Right lobe of liver (tissue), 6 donors: Measurements from ENCODE around the gene OPHN1. TPM values are rescaled to one million over a fixed set of nuclear protein-coding genes. Genes with fewer than 3 reads are reported as not detected.

Experiments
- ATAC-seq, 4 donors: fragments of 200-7000 bp; cut with Tn5 transposase; one replicate each; pipeline ENCODE4 v1.9.1; 2020; ENCODE audit warnings: mild to moderate bottlenecking in 4 of 4, moderate library complexity in 4 of 4
- DNase-seq, 3 donors: peaks; one replicate each; pipeline ENCODE4 v3.0.0-alpha.2; 2020
- H3K27ac ChIP-seq, 3 donors: fragments of 200-600 bp; one replicate each; pipeline ENCODE4 v1.8.0; 2022
- H3K27me3 ChIP-seq, 2 donors: fragments of 200-600 bp; one replicate each; pipeline ENCODE4 v1.8.0; 2022
- H3K36me3 ChIP-seq, 4 donors: fragments of 200-600 bp; sonication (generic) in 1 of 4; one replicate each; pipeline versions ENCODE4 v1.5.1 to v1.8.0; 2017 to 2022; ENCODE audit warnings: control low read depth in 1 of 4
- H3K4me1 ChIP-seq, 4 donors: fragments of 200-600 bp; sonication (generic) in 1 of 4; one replicate each; pipeline versions ENCODE4 v1.5.1 to v1.8.0; 2017 to 2022; ENCODE audit warnings: control low read depth in 1 of 4
- H3K4me3 ChIP-seq, 3 donors: fragments of 200-600 bp; one replicate each; pipeline ENCODE4 v1.8.0; 2022
- H3K9me3 ChIP-seq, 4 donors: fragments of 200-600 bp; sonication (generic) in 1 of 4; one replicate each; pipeline versions ENCODE4 v1.5.1 to v1.8.0; 2017 to 2022; ENCODE audit warnings: control low read depth in 1 of 4
- CTCF ChIP-seq, 4 donors: fragments of 200-600 bp in 3 of 4; fragments of 450-650 bp in 1 of 4; IDR thresholded peaks; one replicate each; pipeline versions ENCODE4 v1.5.1 to v1.8.0; 2016 to 2022; ENCODE audit warnings: antibody characterized with exemption in 4 of 4, mild to moderate bottlenecking in 2 of 4
- POLR2A ChIP-seq: fragments of 450-650 bp; IDR thresholded peaks from one replicate; pipeline ENCODE4 v1.6.1; 2017; ENCODE audit warnings: antibody characterized with exemption, mild to moderate bottlenecking
- WGBS: methylation state at CpG from one replicate; pipeline ENCODE4 v1.1.6; 2018; ENCODE audit warnings: low coverage, low lambda C conversion rate; ENCODE audit not compliant: insufficient coverage; ENCODE audit errors: missing lambda C conversion rate; 5-methylcytosine and 5-hydroxymethylcytosine counted together
- intact Hi-C, 2 donors: fragments of 100-400 bp; cut with DNase I; formaldehyde crosslinking; loops; one replicate each; pipeline versions ENCODE4 v1.11.2 to v1.14.1; 2022
- total RNA-seq, 6 experiments: library from RNA; depleted of rRNA in 2 of 6; stranded (reverse); fragments of >200 nt in 2 of 6; fragmentation: NEBNext Ultra II Directional in 3 of 6; extraction: Animal tissue kit (Norgen Biotek cat#: 25700) in 3 of 6; gene quantifications; one replicate each; pipeline versions ENCODE4 v1.1.0 to v1.2.4, GENCODE V29; 2016 to 2023
- donor health status: DM: no; HTN: yes; CAD: no.
- donor health status: DM: no; HTN: no; CAD: no.
- donor health status: DM: no; HTN: no; CAD: no.
- donor health status: DM: no; HTN: yes; CAD: no.
- donor health status: DM: no; HTN: yes; CAD: no.

The OPHN1 gene
- total RNA-seq, 6 experiments from 2014 or later, result 0.47 to 1.2 (median 0.81) TPM

- Histone ChIP-seq H3K36me3 (no peaks in the 10 kb centered on the region), H3K9me3 (no peaks in the 10 kb centered on the region), H3K27ac (no peak overlapping the region), H3K27me3 (no peaks in the 10 kb centered on the region), H3K4me1 (no peaks in the 10 kb centered on the region), H3K4me3 (no peak overlapping the region)
- WGBS, result 22% methylated on average over 1 of the region's 2 CpGs
- no peak for DNase-seq
- ATAC-seq, result no peak
- TF ChIP-seq CTCF (IDR thresholded peaks at IDR 0.05), result no peak
- TF ChIP-seq POLR2A, result no peak
- intact Hi-C loops, result no loop called here
Measured at GRCh38 chrX:68060506-68061205, 372.6 kb downstream of the OPHN1 start.

GRCh38 chrX:68059469-68059868 is 373.8 kb downstream of the OPHN1 start:
- ATAC-seq (no peak), DNase-seq (no peak)
- intact Hi-C loops, result no loop called here
- Histone ChIP-seq H3K4me3 (no peak overlapping the region), H3K27me3 (no peaks in the 10 kb centered on the region), H3K9me3 (no peaks in the 10 kb centered on the region), H3K27ac (no peak overlapping the region), H3K36me3 (no peaks in the 10 kb centered on the region), H3K4me1 (no peaks in the 10 kb centered on the region)
- TF ChIP-seq CTCF (IDR thresholded peaks at IDR 0.05) (no peak), POLR2A (no peak)
- 93% methylated on average over 1 of the region's 1 CpG for WGBS

GRCh38 chrX:68049466-68049865 is 383.8 kb downstream of the OPHN1 start:
- DNase-seq, result no peak
- Histone ChIP-seq H3K27ac (no peak overlapping the region), H3K9me3 (no peaks in the 10 kb centered on the region), H3K36me3 (no peaks in the 10 kb centered on the region), H3K4me3 (no peak overlapping the region), H3K27me3 (no peaks in the 10 kb centered on the region), H3K4me1 (no peaks in the 10 kb centered on the region)
- no peak for ATAC-seq
- intact Hi-C loops, result no loop called here
- TF ChIP-seq CTCF (IDR thresholded peaks at IDR 0.05), result no peak
- TF ChIP-seq POLR2A, result no peak
- 61% methylated on average over 3 of the region's 3 CpGs for WGBS

- H3K27me3 ChIP-seq, result no peaks in the 10 kb centered on the region
- no peak for ATAC-seq
- no peaks in the 10 kb centered on the region for H3K9me3 ChIP-seq
- intact Hi-C loops, result no loop called here
- TF ChIP-seq CTCF (IDR thresholded peaks at IDR 0.05) (no peak), POLR2A (no peak)
- WGBS, result 71% methylated on average over 1 of the region's 1 CpG
- no peak for DNase-seq
- no peaks in the 10 kb centered on the region for H3K4me1 ChIP-seq
- H3K27ac ChIP-seq, result no peak overlapping the region
- no peak overlapping the region for H3K4me3 ChIP-seq
- H3K36me3 ChIP-seq, result no peaks in the 10 kb centered on the region
Measured at GRCh38 chrX:68048774-68049173, 384.5 kb downstream of the OPHN1 start.
